DOHH2 (cell line): ENCODE data around the gene RAI1.

Experiments used
- H3F3A ChIP-seq: fragments of 200-600 bp; sonication (generic), shearing (Covaris generic); 2 replicates; pipeline ENCODE4 v1.6.0; 2016; ENCODE audit warnings: antibody characterized with exemption, mild to moderate bottlenecking; ENCODE audit not compliant: control insufficient read depth, insufficient read depth
- H3K27ac ChIP-seq: fragments of 200-600 bp; sonication (generic); 2 replicates; pipeline ENCODE4 v1.5.1; 2014; ENCODE audit warnings: low read depth, mild to moderate bottlenecking, low read length, moderate library complexity
- H3K27me3 ChIP-seq: fragments of 200-600 bp; sonication (generic); 2 replicates; pipeline ENCODE4 v1.6.1; 2014; ENCODE audit warnings: mild to moderate bottlenecking, low read length, mixed read lengths; ENCODE audit not compliant: control insufficient read depth
- H3K36me3 ChIP-seq: fragments of 200-600 bp; sonication (generic); 2 replicates; pipeline ENCODE4 v1.6.1; 2014; ENCODE audit warnings: mild to moderate bottlenecking, low read length, moderate library complexity, mixed read lengths; ENCODE audit not compliant: control insufficient read depth
- H3K4me1 ChIP-seq: fragments of 200-600 bp; sonication (generic); 2 replicates; pipeline ENCODE4 v1.6.1; 2014; ENCODE audit warnings: mild to moderate bottlenecking, low read length, mixed read lengths; ENCODE audit not compliant: control insufficient read depth
- H3K4me2 ChIP-seq: fragments of 200-600 bp; sonication (generic); 2 replicates; pipeline ENCODE4 v1.6.0; 2014; ENCODE audit warnings: mild to moderate bottlenecking, low read length, moderate library complexity
- H3K4me3 ChIP-seq: fragments of 200-600 bp; sonication (generic); 2 replicates; pipeline ENCODE4 v1.5.1; 2014; ENCODE audit warnings: mild to moderate bottlenecking, low read length, mixed read lengths
- H3K79me2 ChIP-seq: fragments of 200-600 bp; sonication (generic); 2 replicates; pipeline ENCODE4 v1.6.1; 2014; ENCODE audit warnings: mild to moderate bottlenecking, low read length, mixed read lengths; ENCODE audit not compliant: control insufficient read depth
- H3K9me2 ChIP-seq: fragments of 200-600 bp; sonication (generic); replicated peaks from 2 replicates; pipeline ENCODE4 v1.6.1; 2014; ENCODE audit warnings: mild to moderate bottlenecking, low read length, mixed read lengths; ENCODE audit not compliant: control insufficient read depth
- H3K9me3 ChIP-seq: fragments of 200-600 bp; sonication (generic); 2 replicates; pipeline ENCODE4 v1.6.1; 2014; ENCODE audit warnings: antibody characterized with exemption, low read length, mixed read lengths; ENCODE audit not compliant: control insufficient read depth, insufficient read depth
- H4K20me1 ChIP-seq: fragments of 200-600 bp; sonication (generic); 2 replicates; pipeline ENCODE4 v1.6.0; 2014; ENCODE audit warnings: low read depth, mild to moderate bottlenecking, antibody characterized with exemption, low read length, moderate library complexity; ENCODE audit not compliant: control insufficient read depth, insufficient read depth
- CTCF ChIP-seq: fragments of 200-600 bp; sonication (generic); IDR thresholded peaks from one replicate; pipeline ENCODE4 v1.5.1; 2014; ENCODE audit warnings: antibody characterized with exemption, mild to moderate bottlenecking, low read depth, low read length; ENCODE audit not compliant: poor library complexity, severe bottlenecking
- EZH2phosphoT487 ChIP-seq: fragments of 200-600 bp; sonication (generic); IDR thresholded peaks from 2 replicates; pipeline ENCODE4 v1.6.1; 2017; ENCODE audit warnings: borderline replicate concordance, mild to moderate bottlenecking, antibody characterized with exemption, low read length, moderate library complexity, mixed read lengths

Gene RAI1

DNA sequence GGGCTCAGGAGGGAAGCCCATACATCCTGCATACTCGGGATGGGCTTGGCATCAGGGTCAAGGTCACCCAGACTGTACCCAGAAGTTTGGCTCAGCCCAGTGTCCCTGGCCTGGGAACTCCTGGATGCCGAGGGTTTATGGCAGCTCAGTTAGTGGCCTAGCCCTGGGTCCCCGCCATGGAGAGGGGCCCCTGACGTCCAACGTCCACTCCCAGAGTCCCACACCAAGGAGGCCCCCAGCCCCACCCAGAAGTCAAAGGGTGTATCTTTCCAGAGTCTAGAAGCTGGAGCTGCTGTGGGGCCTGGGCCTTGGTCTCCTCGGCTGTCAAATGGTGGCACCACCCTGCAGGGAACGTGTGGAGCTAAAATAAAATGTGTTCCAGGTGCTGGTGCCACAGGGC, 79.1 kb downstream of the RAI1 start:
- H3K27ac ChIP-seq = no peak overlapping the region
- H3K36me3 ChIP-seq = peaks cover 46% of the 10 kb centered on the region
- peaks cover 85% of the 10 kb centered on the region for H3K79me2 ChIP-seq
- no peaks in the 10 kb centered on the region for H3K9me2 ChIP-seq
- H3K27me3 ChIP-seq = no peaks in the 10 kb centered on the region
- H3K4me2 ChIP-seq = no peak overlapping the region
- peaks cover 6% of the 10 kb centered on the region; the same call in 1 of the 2 replicates for H4K20me1 ChIP-seq
- H3K4me3 ChIP-seq = no peak overlapping the region
- peaks cover 19% of the 10 kb centered on the region for H3F3A ChIP-seq
- H3K9me3 ChIP-seq = no peaks in the 10 kb centered on the region
- no peak for TF ChIP-seq CTCF
- no peak for TF ChIP-seq EZH2phosphoT487
- H3K4me1 ChIP-seq = peaks cover 78% of the 10 kb centered on the region

GRCh38 chr17:17760872-17761550, 79.8 kb downstream of the RAI1 start:
- Histone ChIP-seq H3K36me3 (peaks cover 52% of the 10 kb centered on the region), H3K9me2 (no peaks in the 10 kb centered on the region), H3K27ac (no peak overlapping the region), H3K9me3 (no peaks in the 10 kb centered on the region), H3F3A (peaks cover 23% of the 10 kb centered on the region), H3K4me2 (no peak overlapping the region), H3K27me3 (no peaks in the 10 kb centered on the region), H3K4me1 (peaks cover 78% of the 10 kb centered on the region), H3K79me2 (peaks cover 82% of the 10 kb centered on the region), H3K4me3 (no peak overlapping the region), H4K20me1 (peaks cover 6% of the 10 kb centered on the region; the same call in 1 of the 2 replicates)
- no peak for TF ChIP-seq CTCF
- TF ChIP-seq EZH2phosphoT487 = no peak

- Histone ChIP-seq H3K27me3 (no peaks in the 10 kb centered on the region), H3K79me2 (peaks cover 78% of the 10 kb centered on the region), H3K4me2 (no peak overlapping the region), H3K27ac (no peak overlapping the region), H3F3A (peaks cover 20% of the 10 kb centered on the region), H3K9me2 (no peaks in the 10 kb centered on the region), H3K4me1 (peaks cover 78% of the 10 kb centered on the region), H4K20me1 (peaks cover 6% of the 10 kb centered on the region; the same call in 1 of the 2 replicates), H3K36me3 (peaks cover 44% of the 10 kb centered on the region), H3K4me3 (no peak overlapping the region), H3K9me3 (no peaks in the 10 kb centered on the region)
- TF ChIP-seq EZH2phosphoT487 = no peak
- no peak for TF ChIP-seq CTCF
Observed at GRCh38 chr17:17761894-17762743, 80.9 kb downstream of the RAI1 start.
